HL-60 (cell line): ENCODE data around the gene TMEFF1.

Experiments
- DNase-seq, 2 experiments: peaks; one replicate each; pipeline ENCODE4 v3.0.0-alpha.2; 2010 to 2020; ENCODE audit warnings: low read depth in 1 of 2, low spot score in 1 of 2
- H3K27ac ChIP-seq: fragments of 250-450 bp; sonication (Bioruptor Pico); replicated peaks from 2 replicates; pipeline ENCODE4 v1.5.1; 2020; ENCODE audit warnings: mild to moderate bottlenecking, moderate library complexity
- H3K27me3 ChIP-seq: fragments of 250-450 bp; sonication (Bioruptor Pico); 2 replicates; pipeline ENCODE4 v1.5.1; 2021; ENCODE audit warnings: mild to moderate bottlenecking, moderate library complexity; ENCODE audit not compliant: insufficient read depth, poor library complexity, severe bottlenecking
- H3K4me3 ChIP-seq: replicated peaks from 2 replicates; pipeline ENCODE4 v1.5.1; 2011; ENCODE audit warnings: mild to moderate bottlenecking, control low read depth, low read length; ENCODE audit not compliant: insufficient read depth
- CTCF ChIP-seq: IDR thresholded peaks from one replicate; pipeline ENCODE4 v1.5.1; 2011; ENCODE audit warnings: low read length, control low read depth, inconsistent platforms; ENCODE audit not compliant: insufficient read depth
- GABPA ChIP-seq: IDR thresholded peaks from 2 replicates; pipeline ENCODE4 v1.6.1; 2012; ENCODE audit warnings: low read depth
- POLR2AphosphoS5 ChIP-seq: IDR thresholded peaks from 2 replicates; pipeline ENCODE4 v1.6.1; 2012; ENCODE audit warnings: low read depth
- REST ChIP-seq: IDR thresholded peaks from 2 replicates; pipeline ENCODE4 v1.6.1; 2012; ENCODE audit warnings: low read depth; ENCODE audit not compliant: insufficient replicate concordance
- SPI1 ChIP-seq: IDR thresholded peaks from 2 replicates; pipeline ENCODE4 v1.6.1; 2012; ENCODE audit warnings: low read depth, mild to moderate bottlenecking, borderline replicate concordance

The TMEFF1 gene

GRCh38 chr9:100573655-100574260 is 100.8 kb downstream of the TMEFF1 start:
- H3K27me3 ChIP-seq: no peaks in the 10 kb centered on the region
- TF ChIP-seq SPI1 (no peak), GABPA (no peak), POLR2AphosphoS5 (no peak), REST (no peak), CTCF (no peak)
- no peak for DNase-seq
- no peak overlapping the region for H3K4me3 ChIP-seq
- H3K27ac ChIP-seq: no peak overlapping the region

GRCh38 chr9:100575006-100575405 is 102.1 kb downstream of the TMEFF1 start:
- DNase-seq: no peak
- H3K4me3 ChIP-seq: no peak overlapping the region
- no peaks in the 10 kb centered on the region for H3K27me3 ChIP-seq
- TF ChIP-seq POLR2AphosphoS5 (no peak), GABPA (no peak), CTCF (no peak)
- H3K27ac ChIP-seq: no peak overlapping the region

- H3K27me3 ChIP-seq: no peaks in the 10 kb centered on the region
- no peak for DNase-seq
- TF ChIP-seq POLR2AphosphoS5 (no peak), GABPA (no peak), REST (no peak), SPI1 (no peak), CTCF (no peak)
- H3K27ac ChIP-seq: no peak overlapping the region
- no peak overlapping the region for H3K4me3 ChIP-seq
Observed at GRCh38 chr9:100575765-100576386, 102.9 kb downstream of the TMEFF1 start.
